Upper lobe of left lung (tissue), 6 donors: ENCODE measurements around the gene UTP25. TPM values are rescaled to one million over a fixed set of nuclear protein-coding genes. Genes with fewer than 3 reads are reported as not detected.
"Not testable (repeated sequence)": the region's sequence is repeated elsewhere in the genome, so short reads cannot be mapped to it uniquely, and the experiment has no call there.

Experiments used
- ATAC-seq, 2 donors: fragments of 200-7000 bp; cut with Tn5 transposase; one replicate each; pipeline ENCODE4 v1.9.1; 2022; ENCODE audit warnings: mild to moderate bottlenecking in 2 of 2, moderate library complexity in 2 of 2; ENCODE audit not compliant: low FRiP score in 2 of 2
- DNase-seq, 2 donors: peaks; one replicate each; pipeline ENCODE4 v3.0.0-alpha.2; 2019 to 2020
- H3K27ac ChIP-seq, 4 donors: fragments of 200-600 bp; sonication (generic); one replicate each; pipeline ENCODE4 v1.5.1; 2016 to 2019
- H3K27me3 ChIP-seq, 4 donors: fragments of 200-600 bp; sonication (generic); one replicate each; pipeline ENCODE4 v1.5.1; 2017 to 2019
- H3K36me3 ChIP-seq, 4 donors: fragments of 200-600 bp; sonication (generic); one replicate each; pipeline ENCODE4 v1.5.1; 2016 to 2019
- H3K4me1 ChIP-seq, 4 donors: fragments of 200-600 bp; sonication (generic); one replicate each; pipeline ENCODE4 v1.5.1; 2018 to 2019
- H3K4me3 ChIP-seq, 4 donors: fragments of 200-600 bp; sonication (generic); one replicate each; pipeline ENCODE4 v1.5.1; 2017 to 2019; ENCODE audit warnings: mild to moderate bottlenecking in 2 of 4, moderate library complexity in 1 of 4
- H3K9me3 ChIP-seq, 4 donors: fragments of 200-600 bp; sonication (generic); one replicate each; pipeline ENCODE4 v1.5.1; 2018 to 2019
- EP300 ChIP-seq, 4 donors: sonication (generic); formaldehyde crosslinking; IDR thresholded peaks; one replicate each; pipeline ENCODE4 v1.5.1; 2017; ENCODE audit warnings: antibody characterized with exemption in 4 of 4, control low read depth in 2 of 4
- POLR2A ChIP-seq, 4 donors: fragments of 450-650 bp; IDR thresholded peaks; one replicate each; pipeline ENCODE4 v1.5.1; 2016 to 2017; ENCODE audit warnings: antibody characterized with exemption in 4 of 4, mild to moderate bottlenecking in 2 of 4
- POLR2AphosphoS5 ChIP-seq, 2 donors: sonication (generic); formaldehyde crosslinking; IDR thresholded peaks; one replicate each; pipeline ENCODE4 v1.5.1; 2017; ENCODE audit warnings: antibody characterized with exemption in 2 of 2
- WGBS, 2 donors: methylation state at CpG; one replicate each; pipeline ENCODE4 v1.1.5; 2017 to 2018; 5-methylcytosine and 5-hydroxymethylcytosine counted together
- total RNA-seq, 6 donors: library from RNA; depleted of rRNA in 4 of 6; stranded (reverse); fragments of >200 nt in 4 of 6; gene quantifications; one replicate each; pipeline versions ENCODE4 v1.1.0 to v1.2.1, GENCODE V29; 2016 to 2021
- TF ChIP-seq, protein P1 (sequence below), 6 experiments: fragments of 450-650 bp in 4 of 6; fragments of 200-600 bp in 2 of 6; sonication (generic) in 2 of 6; IDR thresholded peaks; one replicate each; pipeline ENCODE4 v1.5.1; 2016 to 2019; ENCODE audit warnings: antibody characterized with exemption in 6 of 6
- donor health status: DM: no; HTN: no; CAD: no; lungs with moderate emphysema.
- donor health status: DM: no; HTN: yes; CAD: no; lungs with severe emphysema.

The UTP25 gene
- total RNA-seq, 6 donors from 2014 or later: 2.4 to 9.4 (median 7.9) TPM

- 10 to 15% methylated on average over 1 of the region's 1 CpG for WGBS, 2 donors
- no peak for DNase-seq
- no peak overlapping the region for H3K4me3 ChIP-seq
Observed at GRCh38 chr1:209886219-209886536, 58.4 kb downstream of the UTP25 start.

GRCh38 chr1:209888291-209889076 lies 60.7 kb downstream of the UTP25 start:
- not testable (repeated sequence) for H3K4me1 ChIP-seq, H3K9me3 ChIP-seq, H3K4me3 ChIP-seq, H3K36me3 ChIP-seq, H3K27ac ChIP-seq, DNase-seq, H3K27me3 ChIP-seq, ATAC-seq
- 89 to 90% methylated on average over 31 of the region's 31 CpGs for WGBS, 2 donors

More at GRCh38 chr1:209886219-209886536, 58.4 kb downstream of the UTP25 start:
- H3K9me3 ChIP-seq: no peaks in the 10 kb centered on the region
- no peaks in the 10 kb centered on the region for H3K36me3 ChIP-seq
- H3K27ac ChIP-seq: no peak overlapping the region
- no peaks in the 10 kb centered on the region for H3K27me3 ChIP-seq
- TF ChIP-seq EP300 (IDR thresholded peaks at IDR 0.05) (no peak), POLR2A (IDR thresholded peaks at IDR 0.05) (no peak), POLR2AphosphoS5 (IDR thresholded peaks at IDR 0.05) (no peak)
- TF ChIP-seq, protein P1, sequence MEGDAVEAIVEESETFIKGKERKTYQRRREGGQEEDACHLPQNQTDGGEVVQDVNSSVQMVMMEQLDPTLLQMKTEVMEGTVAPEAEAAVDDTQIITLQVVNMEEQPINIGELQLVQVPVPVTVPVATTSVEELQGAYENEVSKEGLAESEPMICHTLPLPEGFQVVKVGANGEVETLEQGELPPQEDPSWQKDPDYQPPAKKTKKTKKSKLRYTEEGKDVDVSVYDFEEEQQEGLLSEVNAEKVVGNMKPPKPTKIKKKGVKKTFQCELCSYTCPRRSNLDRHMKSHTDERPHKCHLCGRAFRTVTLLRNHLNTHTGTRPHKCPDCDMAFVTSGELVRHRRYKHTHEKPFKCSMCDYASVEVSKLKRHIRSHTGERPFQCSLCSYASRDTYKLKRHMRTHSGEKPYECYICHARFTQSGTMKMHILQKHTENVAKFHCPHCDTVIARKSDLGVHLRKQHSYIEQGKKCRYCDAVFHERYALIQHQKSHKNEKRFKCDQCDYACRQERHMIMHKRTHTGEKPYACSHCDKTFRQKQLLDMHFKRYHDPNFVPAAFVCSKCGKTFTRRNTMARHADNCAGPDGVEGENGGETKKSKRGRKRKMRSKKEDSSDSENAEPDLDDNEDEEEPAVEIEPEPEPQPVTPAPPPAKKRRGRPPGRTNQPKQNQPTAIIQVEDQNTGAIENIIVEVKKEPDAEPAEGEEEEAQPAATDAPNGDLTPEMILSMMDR (IDR thresholded peaks at IDR 0.05): no peak
- no peaks in the 10 kb centered on the region for H3K4me1 ChIP-seq
- no peak for ATAC-seq

GRCh38 chr1:209889077-209889418 lies 61.3 kb downstream of the UTP25 start:
- Histone ChIP-seq H3K4me1 (no peaks in the 10 kb centered on the region), H3K4me3 (no peak overlapping the region), H3K9me3 (no peaks in the 10 kb centered on the region), H3K36me3 (no peaks in the 10 kb centered on the region), H3K27ac (no peak overlapping the region), H3K27me3 (no peaks in the 10 kb centered on the region)
- TF ChIP-seq POLR2A (IDR thresholded peaks at IDR 0.05) (no peak), POLR2AphosphoS5 (IDR thresholded peaks at IDR 0.05) (no peak), EP300 (IDR thresholded peaks at IDR 0.05) (no peak)
- TF ChIP-seq, protein P1 (IDR thresholded peaks at IDR 0.05): no peak
- no peak for ATAC-seq
- peak in 1 of 2 donors; percentile 68 for DNase-seq
- 95 to 97% methylated on average over 28 to 29 of the region's 35 CpGs for WGBS, 2 donors

DNA sequence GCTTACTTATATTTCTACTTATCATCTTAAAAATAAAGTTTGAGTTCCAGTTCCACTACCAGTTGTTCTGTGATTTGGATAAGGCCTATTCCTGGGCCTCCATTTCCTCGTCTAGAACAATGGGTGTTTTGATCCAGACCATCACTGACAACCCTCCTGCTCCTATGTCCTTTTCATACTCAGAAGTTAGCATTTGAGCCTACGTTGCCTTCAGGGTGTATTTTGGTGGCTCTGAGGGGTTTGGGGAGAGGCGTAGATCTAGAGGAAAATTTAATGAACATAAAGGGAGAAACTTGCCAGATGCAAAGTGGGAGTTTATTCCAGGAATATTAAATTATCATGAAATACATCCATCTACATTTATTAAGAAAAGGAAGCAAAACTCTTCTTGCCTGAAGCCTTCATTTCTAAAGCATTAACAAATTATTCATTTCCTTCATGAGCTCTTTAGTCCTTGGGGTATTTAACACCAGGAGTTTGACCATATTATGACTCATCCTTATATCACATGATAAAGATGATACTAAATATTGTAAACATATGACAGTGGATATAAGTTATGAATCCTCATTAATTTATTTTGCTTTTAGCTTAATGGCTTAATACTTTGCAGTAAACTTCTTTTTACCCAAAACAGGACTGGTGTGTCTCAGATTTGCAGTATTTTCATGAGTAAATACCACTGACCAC lies 63.0 kb downstream of the UTP25 start:
- Histone ChIP-seq H3K4me3 (no peak overlapping the region), H3K27me3 (no peaks in the 10 kb centered on the region), H3K9me3 (no peaks in the 10 kb centered on the region), H3K27ac (no peak overlapping the region), H3K36me3 (no peaks in the 10 kb centered on the region), H3K4me1 (no peaks in the 10 kb centered on the region)
- TF ChIP-seq EP300 (IDR thresholded peaks at IDR 0.05) (no peak), POLR2A (IDR thresholded peaks at IDR 0.05) (no peak), POLR2AphosphoS5 (IDR thresholded peaks at IDR 0.05) (no peak)
- TF ChIP-seq, protein P1 (IDR thresholded peaks at IDR 0.05): no peak
- ATAC-seq (no peak), DNase-seq (no peak)
- 51 to 64% methylated on average over 3 of the region's 3 CpGs for WGBS, 2 donors

- H3K9me3 ChIP-seq: no peaks in the 10 kb centered on the region
- ATAC-seq (no peak), DNase-seq (no peak)
- TF ChIP-seq POLR2AphosphoS5 (IDR thresholded peaks at IDR 0.05) (no peak), POLR2A (IDR thresholded peaks at IDR 0.05) (no peak), EP300 (IDR thresholded peaks at IDR 0.05) (no peak)
- TF ChIP-seq, protein P1 (IDR thresholded peaks at IDR 0.05): no peak
- H3K4me3 ChIP-seq: no peak overlapping the region
- no peaks in the 10 kb centered on the region for H3K4me1 ChIP-seq
- H3K27me3 ChIP-seq: no peaks in the 10 kb centered on the region
- no peak overlapping the region for H3K27ac ChIP-seq
- H3K36me3 ChIP-seq: no peaks in the 10 kb centered on the region
- WGBS, 2 donors: 82 to 89% methylated on average over 6 of the region's 6 CpGs
Observed at GRCh38 chr1:209893751-209894150, 66.0 kb downstream of the UTP25 start.
